T-cell (primary cell): ENCODE results near the gene SPG7. TPM values are rescaled to one million over a fixed set of nuclear protein-coding genes. Genes with fewer than 3 reads are reported as not detected.

Experiments
- ATAC-seq, 4 experiments: fragments of 200-7000 bp in 3 of 4; fragments of 150-1000 bp in 1 of 4; cut with Tn5 transposase; replicated peaks in 1 of 4; 1 replicate in 3 of 4; 2 replicates in 1 of 4; pipeline ENCODE4 v1.10.0; 2021; ENCODE audit warnings: moderate library complexity in 3 of 4, mild to moderate bottlenecking in 2 of 4, moderate number of reproducible peaks in 1 of 4
- CTCF ChIA-PET, 2 donors: fragments of 300-600 bp; sonication (Branson Sonifier 250); formaldehyde crosslinking; loops; one replicate each; lab custom pipeline; 2022; ENCODE audit warnings: antibody characterized with exemption in 2 of 2; lab: Charles Lee
- POLR2A ChIA-PET, 2 donors: fragments of 300-600 bp; sonication (Branson Sonifier 250); formaldehyde crosslinking; loops; one replicate each; lab custom pipeline; 2022; ENCODE audit warnings: antibody characterized with exemption in 2 of 2; lab: Charles Lee
- DNase-seq, 35 experiments: peaks; one replicate each; pipeline versions ENCODE4 v3.0.0 to v3.0.0-alpha.2; 2013 to 2023
- H3K27ac ChIP-seq: one replicate; pipeline ENCODE4 v1.5.1; 2013; ENCODE audit warnings: low read length
- H3K27me3 ChIP-seq, 2 experiments: replicated peaks in 1 of 2; 1 replicate in 1 of 2; 2 replicates in 1 of 2; pipeline versions ENCODE4 v1.6.1 to v1.7.0; 2013; ENCODE audit warnings: low read length in 1 of 2, mixed read lengths in 1 of 2; ENCODE audit not compliant: control insufficient read depth in 2 of 2, insufficient read depth in 2 of 2; ENCODE audit errors: extremely low read depth in 1 of 2
- H3K36me3 ChIP-seq, 2 donors: 1 replicate in 1 of 2; 2 replicates in 1 of 2; pipeline versions ENCODE4 v1.6.1 to v1.7.0; 2013; ENCODE audit warnings: low read length in 1 of 2; ENCODE audit not compliant: control insufficient read depth in 2 of 2, insufficient read depth in 1 of 2; ENCODE audit errors: extremely low read depth in 1 of 2
- H3K4me1 ChIP-seq, 2 experiments: 1 replicate in 1 of 2; 2 replicates in 1 of 2; pipeline versions ENCODE4 v1.6.1 to v1.7.0; 2013; ENCODE audit warnings: low read length in 2 of 2, mixed read lengths in 1 of 2; ENCODE audit not compliant: insufficient read depth in 2 of 2, control insufficient read depth in 1 of 2; ENCODE audit errors: extremely low read depth in 1 of 2
- H3K4me3 ChIP-seq, 2 donors: 1 replicate in 1 of 2; 2 replicates in 1 of 2; pipeline versions ENCODE4 v1.5.1 to v1.7.0; 2013; ENCODE audit warnings: mild to moderate bottlenecking in 2 of 2, low read length in 1 of 2, moderate library complexity in 1 of 2; ENCODE audit not compliant: control insufficient read depth in 1 of 2; ENCODE audit errors: extremely low read depth in 1 of 2
- H3K9me3 ChIP-seq: 2 replicates; pipeline ENCODE4 v1.7.0; 2013
- H3K27ac Mint-ChIP-seq, 2 donors: one replicate each; pipeline ENCODE4 v1.8.0; 2020 to 2021; ENCODE audit warnings: mild to moderate bottlenecking in 2 of 2, mixed read lengths in 2 of 2
- H3K27me3 Mint-ChIP-seq, 2 donors: one replicate each; pipeline ENCODE4 v1.8.0; 2021 to 2022; ENCODE audit warnings: mixed read lengths in 2 of 2
- H3K36me3 Mint-ChIP-seq: one replicate; pipeline ENCODE4 v1.8.0; 2021; ENCODE audit warnings: mixed read lengths
- H3K4me1 Mint-ChIP-seq, 3 donors: one replicate each; pipeline ENCODE4 v1.8.0; 2020 to 2022; ENCODE audit warnings: mixed read lengths in 3 of 3, mild to moderate bottlenecking in 1 of 3
- H3K4me3 Mint-ChIP-seq, 3 donors: one replicate each; pipeline ENCODE4 v1.8.0; 2020 to 2022; ENCODE audit warnings: mild to moderate bottlenecking in 3 of 3, mixed read lengths in 3 of 3, moderate library complexity in 3 of 3
- H3K9me3 Mint-ChIP-seq, 3 donors: one replicate each; pipeline ENCODE4 v1.8.0; 2020 to 2022; ENCODE audit warnings: mixed read lengths in 3 of 3
- WGBS: methylation state at CpG from one replicate; pipeline ENCODE4 v1.1.5; 2013; ENCODE audit warnings: missing lambda C conversion rate; ENCODE audit not compliant: insufficient coverage; 5-methylcytosine and 5-hydroxymethylcytosine counted together
- total RNA-seq, 35 experiments: library from RNA in 6 of 35; stranded (reverse) in 6 of 35; fragments of 120-200 nt in 1 of 35; gene quantifications; one replicate each; pipeline versions ENCODE4 v1.2.1 to v1.2.4 and lab custom pipeline; 2013 to 2026

Gene SPG7
- total RNA-seq, 5 donors from 2014 or later (not counting 1 experiment from before 2014, with no cell fraction given), result 161 to 203 (median 184) TPM

GRCh38 chr16:89505204-89506112 is 2.7 kb upstream of the SPG7 start:
- Mint-ChIP-seq H3K4me3 (peak overlapping the region; percentile 69 to 73 (median 71)), H3K9me3 (no peaks in the 10 kb centered on the region), H3K4me1 (peaks cover 22 to 37% (median 29%) of the 10 kb centered on the region in 3 donors), H3K36me3 (no peaks in the 10 kb centered on the region), H3K27me3 (no peaks in the 10 kb centered on the region), H3K27ac (peak overlapping the region; percentile 80 to 91)
- ATAC-seq (peak; percentile 59 to 70 (median 64)), DNase-seq (peak; percentile 72 to 98 (median 90))
- no peaks in the 10 kb centered on the region for H3K9me3 ChIP-seq
- H3K27ac ChIP-seq, result peak overlapping the region; percentile 82
- ChIA-PET CTCF (no interaction called here), POLR2A (no interaction called here)
- peaks cover 0 to 3% of the 10 kb centered on the region in 2 donors for H3K36me3 ChIP-seq
- no peaks in the 10 kb centered on the region for H3K27me3 ChIP-seq
- H3K4me3 ChIP-seq, result peak overlapping the region; percentile 27 to 59
- H3K4me1 ChIP-seq, result peaks cover 24 to 44% of the 10 kb centered on the region in 2 experiments
- WGBS, result 1% methylated on average over 6 of the region's 20 CpGs

GRCh38 chr16:89506113-89506504 is 2.1 kb upstream of the SPG7 start:
- Mint-ChIP-seq H3K9me3 (no peaks in the 10 kb centered on the region), H3K27me3 (no peaks in the 10 kb centered on the region), H3K27ac (peak overlapping the region; percentile 80 to 91), H3K4me3 (peak overlapping the region; percentile 69 to 73 (median 71)), H3K4me1 (peaks cover 22 to 38% (median 29%) of the 10 kb centered on the region in 3 donors), H3K36me3 (no peaks in the 10 kb centered on the region)
- ChIA-PET CTCF (interaction anchor here in 1 of 2 donors (0.6 kb wide), 1 partner anchor 77 kb away, joined by 4 read pairs; no protein-coding TSS in a partner anchor), POLR2A (no interaction called here)
- DNase-seq (no peak), ATAC-seq (no peak)
- peaks cover 0 to 9% of the 10 kb centered on the region in 2 donors for H3K36me3 ChIP-seq
- peaks cover 24 to 44% of the 10 kb centered on the region in 2 experiments for H3K4me1 ChIP-seq
- H3K4me3 ChIP-seq, result peak overlapping the region; percentile 27 to 59
- H3K9me3 ChIP-seq, result no peaks in the 10 kb centered on the region
- H3K27ac ChIP-seq, result peak overlapping the region; percentile 82
- no peaks in the 10 kb centered on the region for H3K27me3 ChIP-seq
- WGBS, result no CpG with 5 or more reads among the region's 4 CpGs

GRCh38 chr16:89506791-89507191 is 1.4 kb upstream of the SPG7 start:
- Histone ChIP-seq H3K36me3 (peaks cover 0 to 16% of the 10 kb centered on the region in 2 donors), H3K4me3 (peak overlapping the region; percentile 63 to 66), H3K27me3 (no peaks in the 10 kb centered on the region), H3K9me3 (no peaks in the 10 kb centered on the region), H3K4me1 (peaks cover 24 to 46% of the 10 kb centered on the region in 2 experiments), H3K27ac (peak overlapping the region; percentile 76)
- Mint-ChIP-seq H3K27ac (peak overlapping the region; percentile 86 to 88), H3K9me3 (no peaks in the 10 kb centered on the region), H3K36me3 (no peaks in the 10 kb centered on the region), H3K4me3 (peak overlapping the region; percentile 71 to 75 (median 73)), H3K27me3 (no peaks in the 10 kb centered on the region), H3K4me1 (peaks cover 22 to 38% (median 29%) of the 10 kb centered on the region in 3 donors)
- ATAC-seq (no peak), DNase-seq (peak in 26 of 35 experiments; percentile 9 to 63 (median 34))
- WGBS, result 7% methylated on average over 7 of the region's 15 CpGs
- ChIA-PET CTCF (interaction anchor here (0.6 kb wide), 2 partner anchors 18 to 76 kb away, joined by 4 read pairs; no protein-coding TSS in a partner anchor), POLR2A (interaction anchor here in 1 of 2 donors (0.6 to 0.8 kb wide), 2 partner anchors 18 to 71 kb away, joined by 3 to 8 read pairs; no protein-coding TSS in a partner anchor)

- CTCF ChIA-PET, result interaction anchor here (0.6 to 1.8 kb wide), 6 partner anchors 10 to 696 kb away, joined by 3 to 6 read pairs (median 3); partner anchors contain the start of gene APRT (in 1 of the 2)
- Mint-ChIP-seq H3K4me1 (peaks cover 22 to 38% (median 29%) of the 10 kb centered on the region in 3 donors), H3K9me3 (no peaks in the 10 kb centered on the region), H3K27ac (peak overlapping the region; percentile 86 to 88), H3K4me3 (peak overlapping the region; percentile 71 to 75 (median 73)), H3K36me3 (no peaks in the 10 kb centered on the region), H3K27me3 (no peaks in the 10 kb centered on the region)
- Histone ChIP-seq H3K9me3 (no peaks in the 10 kb centered on the region), H3K27ac (peak overlapping the region; percentile 76), H3K36me3 (peaks cover 0 to 20% of the 10 kb centered on the region in 2 donors), H3K4me1 (peaks cover 24 to 46% of the 10 kb centered on the region in 2 experiments), H3K4me3 (peak overlapping the region; percentile 63 to 66), H3K27me3 (no peaks in the 10 kb centered on the region)
- no peak for ATAC-seq
- POLR2A ChIA-PET, result interaction anchor here in 1 of 2 donors (0.6 to 0.8 kb wide), 2 partner anchors 18 to 71 kb away, joined by 3 to 8 read pairs; no protein-coding TSS in a partner anchor
- DNase-seq, result peak in 7 of 35 experiments; percentile 3 to 55 (median 17)
- WGBS, result 5% methylated on average over 37 of the region's 42 CpGs
These were observed 879 bp upstream of the SPG7 start for GRCh38 chr16:89507214-89507833.

- H3K36me3 Mint-ChIP-seq, result peaks cover 9% of the 10 kb centered on the region
- H3K4me1 Mint-ChIP-seq, result peaks cover 16 to 31% (median 22%) of the 10 kb centered on the region in 3 donors
- Histone ChIP-seq H3K4me3 (no peak overlapping the region), H3K4me1 (peaks cover 22 to 38% of the 10 kb centered on the region in 2 experiments), H3K27me3 (no peaks in the 10 kb centered on the region), H3K27ac (no peak overlapping the region), H3K9me3 (no peaks in the 10 kb centered on the region), H3K36me3 (peaks cover 4 to 38% of the 10 kb centered on the region in 2 donors)
- POLR2A ChIA-PET, result interaction anchor here (0.6 to 0.7 kb wide), 5 partner anchors 12 to 577 kb away, joined by 3 to 4 read pairs (median 3); no protein-coding TSS in a partner anchor
- 98% methylated on average over 7 of the region's 9 CpGs for WGBS
- H3K27me3 Mint-ChIP-seq, result no peaks in the 10 kb centered on the region
- no peak for ATAC-seq
- DNase-seq, result no peak
- no peak overlapping the region for H3K4me3 Mint-ChIP-seq
- CTCF ChIA-PET, result interaction anchor here (0.5 to 1.1 kb wide), 3 partner anchors 9 to 244 kb away, joined by 3 to 10 read pairs (median 4); no protein-coding TSS in a partner anchor
- H3K27ac Mint-ChIP-seq, result no peak overlapping the region
- H3K9me3 Mint-ChIP-seq, result no peaks in the 10 kb centered on the region
These were observed 2.3 kb downstream of the SPG7 start for GRCh38 chr16:89510526-89510925.
